ENCODE measurements around the gene DNAH2. TPM values are rescaled to one million over a fixed set of nuclear protein-coding genes. Genes with fewer than 3 reads are reported as not detected.
A peak's percentile ranks its signal among the peaks of the same experiment; 100 is the strongest.

The DNAH2 gene
- total and polyA plus RNA-seq, 2 of the 13 experiments (the other 11 are each of a cell fraction or from before 2014, with no cell fraction given) = not detected

GRCh38 chr17:7687908-7688807 is 29.4 kb upstream of the DNAH2 start, which contains the start of gene WRAP53 (continued):
- TF ChIP-seq ZNF770 (CRISPR knock-in tag; IDR thresholded peaks at IDR 0.05) (peak; percentile 11; the same call in 1 of the 2 replicates), U2AF1 (optimal IDR thresholded peaks at IDR 0.05; ENCODE audit: low read depth, low read length) (no peak), EZH2 (conservative IDR thresholded peaks at IDR 0.05; ENCODE audit: low read depth, low read length) (no peak), STAT6 (CRISPR knock-in tag; IDR thresholded peaks at IDR 0.05; ENCODE audit: borderline replicate concordance) (peak; percentile 69; the same call in 1 of the 2 replicates), KAT2B (IDR thresholded peaks at IDR 0.05; ENCODE audit: borderline replicate concordance, low read depth, low read length) (no peak), GLI4 (CRISPR knock-in tag; IDR thresholded peaks at IDR 0.05; ENCODE audit: borderline replicate concordance) (no peak), ZBED4 (CRISPR knock-in tag; IDR thresholded peaks at IDR 0.05; ENCODE audit: borderline replicate concordance) (peak; percentile 94; the same call in 1 of the 2 replicates), ARID5B (CRISPR knock-in tag; IDR thresholded peaks at IDR 0.05) (no peak; the same call in 1 of the 2 replicates), ZNF687 (CRISPR knock-in tag; IDR thresholded peaks at IDR 0.05) (peak; percentile 59)
